Measurements from ENCODE around the gene TRAPPC2L.
"Not testable (repeated sequence)": the region's sequence is repeated elsewhere in the genome, so short reads cannot be mapped to it uniquely, and the experiment has no call there.

The TRAPPC2L gene

DNA sequence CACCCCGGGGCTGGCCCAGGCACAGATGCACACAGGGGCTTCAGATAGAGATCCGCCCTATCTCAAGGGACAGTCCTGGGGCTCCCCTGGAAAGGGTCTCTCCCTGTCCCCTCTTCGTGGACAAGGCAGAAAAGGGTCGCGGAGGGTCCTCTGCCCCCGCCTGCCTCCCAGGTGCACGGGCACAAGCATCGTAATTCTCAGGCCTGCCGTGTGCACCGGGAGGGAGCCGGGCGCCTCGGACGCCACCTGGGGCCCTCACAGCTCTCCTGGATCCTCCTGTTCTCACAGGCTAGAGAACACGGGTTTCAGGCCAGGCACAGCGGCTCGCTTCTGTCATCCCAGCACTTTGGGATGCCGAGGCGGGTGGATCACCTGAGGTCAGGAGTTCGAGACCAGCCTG is 21.4 kb downstream of the TRAPPC2L start:
- DNase-seq (ENCODE audit: low spot score) = no peak

DNA sequence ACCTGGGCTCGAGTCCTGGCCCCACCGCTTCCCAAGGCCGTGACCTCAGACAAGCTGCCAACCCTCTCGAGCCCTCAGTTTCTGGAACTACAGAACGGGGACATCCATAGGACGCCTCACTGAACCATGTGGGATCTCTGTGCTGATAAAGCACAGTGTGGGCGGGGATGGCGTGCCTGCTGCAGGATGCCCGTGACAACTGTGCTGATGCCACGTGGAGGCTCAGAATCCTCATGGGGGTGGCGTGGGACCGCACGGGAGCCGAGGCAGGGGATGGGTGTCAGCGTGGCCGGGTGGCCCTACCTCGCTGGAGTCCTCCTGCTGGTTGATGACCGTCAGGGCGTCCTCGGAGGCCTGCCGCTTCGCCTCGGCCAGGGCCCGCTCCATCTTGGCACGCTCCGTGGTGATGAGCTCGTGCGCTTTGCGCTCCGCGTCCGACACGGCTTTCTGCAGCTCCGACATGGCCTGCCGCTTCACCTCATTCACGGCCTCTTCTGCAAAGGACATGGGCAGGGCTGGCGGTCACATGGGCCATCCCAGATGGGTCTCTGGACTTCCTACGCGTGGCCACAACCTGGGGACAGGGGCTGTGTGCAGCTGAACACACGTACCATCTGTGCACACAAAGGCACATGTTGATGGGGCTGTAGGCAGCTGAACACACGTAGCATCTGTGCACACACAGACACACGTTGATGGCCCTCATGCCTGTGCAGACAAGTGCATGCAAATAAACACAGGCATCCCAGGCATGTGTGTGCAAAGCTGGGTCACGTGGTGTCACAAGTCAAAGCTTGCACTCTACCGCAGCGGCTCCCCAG is 22.2 kb downstream of the TRAPPC2L start:
- DNase-seq (ENCODE audit: low spot score) = no peak

DNA sequence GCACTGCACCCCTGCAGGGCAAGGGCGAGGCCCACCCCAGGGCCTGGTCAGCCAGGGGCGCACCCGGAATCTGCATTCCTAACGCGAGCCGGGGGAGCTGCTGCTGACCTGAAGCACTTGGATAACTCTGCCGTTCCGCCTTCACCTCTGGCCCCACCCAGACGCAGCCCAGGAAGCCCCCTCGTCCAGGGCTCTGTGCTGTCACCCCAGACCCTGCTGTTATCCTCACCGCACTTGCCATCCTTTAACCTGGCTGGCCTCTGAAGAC is 22.8 kb downstream of the TRAPPC2L start:
- no peak for DNase-seq (ENCODE audit: low spot score)

DNA sequence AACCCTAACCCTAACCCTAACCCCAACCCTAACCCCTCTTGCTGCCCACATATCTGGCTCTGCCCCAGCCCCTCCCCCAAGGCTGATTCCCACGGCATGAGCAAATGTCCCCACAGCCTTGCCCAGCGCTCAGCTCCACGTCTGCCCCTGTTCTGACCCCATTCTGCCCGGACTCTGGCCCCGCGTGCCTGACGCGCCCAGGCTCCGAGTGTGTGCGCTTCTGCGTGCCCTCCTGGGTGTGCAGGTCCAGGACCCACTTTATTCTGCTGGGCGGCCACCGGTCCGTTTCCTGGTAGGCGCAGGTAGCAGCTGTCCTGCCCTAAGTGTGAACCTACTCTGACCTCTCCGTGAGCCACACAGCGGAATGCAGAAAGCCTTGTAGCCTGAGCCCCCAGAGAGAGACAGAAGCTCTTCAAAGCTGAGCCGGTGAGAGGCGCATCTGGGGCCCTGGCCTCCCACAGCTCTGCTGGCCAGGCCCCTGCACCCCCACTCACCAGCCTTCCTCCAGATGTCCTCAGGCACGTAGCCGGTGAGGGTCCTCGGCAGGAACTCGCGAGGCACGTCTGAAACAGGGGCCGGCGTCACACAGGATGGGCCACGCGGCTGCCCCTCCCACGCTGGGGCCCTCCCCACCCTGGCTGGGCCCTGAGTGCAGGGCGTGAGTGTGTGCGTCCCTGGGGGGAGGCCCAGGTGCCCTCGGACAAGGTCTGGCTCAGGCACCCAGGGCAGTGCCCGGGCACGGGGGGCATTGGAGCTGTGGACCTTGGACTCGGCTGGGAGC is 23.5 kb downstream of the TRAPPC2L start:
- DNase-seq (ENCODE audit: low spot score) = no peak

DNA sequence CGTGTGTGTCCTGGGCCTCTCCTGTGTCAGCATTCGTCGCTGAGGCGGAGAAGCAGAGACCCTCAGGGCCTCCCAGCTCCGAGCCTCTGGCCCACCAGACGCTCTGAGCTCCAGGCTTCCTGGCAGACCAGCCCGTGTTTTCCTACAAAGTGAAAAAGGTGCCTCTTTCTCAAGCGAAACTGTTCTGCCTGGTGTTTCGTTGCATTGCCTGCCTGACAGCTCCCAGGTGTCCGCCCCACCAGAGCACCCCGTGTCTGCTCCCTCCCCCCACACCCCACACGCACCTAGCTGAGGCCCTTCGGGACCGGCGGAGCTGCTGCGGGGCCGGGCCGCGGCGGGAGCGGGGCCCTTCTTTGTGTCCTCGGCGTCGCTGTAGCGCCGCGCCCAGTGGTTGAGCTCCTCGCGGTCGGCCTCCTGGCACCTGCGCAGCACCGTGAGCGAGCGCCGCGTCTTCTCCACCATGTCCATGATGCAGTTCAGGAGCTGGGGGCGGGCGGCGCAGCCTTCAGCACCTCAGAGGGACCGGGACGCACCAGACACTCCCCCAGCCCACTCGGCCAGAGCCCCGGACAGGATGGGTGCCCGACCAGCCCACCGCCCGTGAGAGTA is 24.2 kb downstream of the TRAPPC2L start:
- DNase-seq (ENCODE audit: low spot score) = no peak

DNA sequence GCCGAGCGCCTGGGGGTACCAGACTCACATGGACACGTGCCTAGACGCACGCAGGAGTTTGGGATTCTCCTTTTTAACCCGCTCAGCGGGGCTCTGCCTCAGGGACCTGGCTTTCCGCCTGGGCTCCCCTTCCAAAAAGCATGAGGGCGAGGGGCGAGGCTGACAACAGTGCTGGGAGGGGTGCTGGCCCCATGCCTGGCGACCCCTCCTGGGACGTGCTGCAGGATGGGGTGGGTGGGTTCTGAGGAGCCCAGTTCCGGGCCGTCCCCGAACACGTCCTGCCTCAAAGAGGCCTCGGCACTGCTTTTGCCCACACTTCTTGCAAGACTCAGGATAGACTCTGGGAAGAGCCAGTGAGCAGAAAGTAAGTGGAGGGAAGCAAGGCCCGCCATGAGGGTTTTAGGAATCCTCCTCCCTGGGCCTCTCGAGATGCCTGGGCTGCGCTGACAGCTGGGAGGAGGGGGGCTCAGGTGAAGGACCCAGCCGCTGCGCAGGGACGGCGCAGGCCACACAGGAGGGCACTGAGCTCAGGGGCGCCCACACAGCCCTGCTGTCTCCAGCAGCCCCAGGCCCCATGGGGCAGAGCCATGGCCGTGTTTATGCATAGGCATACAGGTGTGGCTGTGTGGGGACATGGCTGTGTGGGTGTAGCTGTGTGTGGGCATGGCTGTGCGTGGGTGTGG is 24.9 kb downstream of the TRAPPC2L start:
- no peak for DNase-seq (ENCODE audit: low spot score)

DNA sequence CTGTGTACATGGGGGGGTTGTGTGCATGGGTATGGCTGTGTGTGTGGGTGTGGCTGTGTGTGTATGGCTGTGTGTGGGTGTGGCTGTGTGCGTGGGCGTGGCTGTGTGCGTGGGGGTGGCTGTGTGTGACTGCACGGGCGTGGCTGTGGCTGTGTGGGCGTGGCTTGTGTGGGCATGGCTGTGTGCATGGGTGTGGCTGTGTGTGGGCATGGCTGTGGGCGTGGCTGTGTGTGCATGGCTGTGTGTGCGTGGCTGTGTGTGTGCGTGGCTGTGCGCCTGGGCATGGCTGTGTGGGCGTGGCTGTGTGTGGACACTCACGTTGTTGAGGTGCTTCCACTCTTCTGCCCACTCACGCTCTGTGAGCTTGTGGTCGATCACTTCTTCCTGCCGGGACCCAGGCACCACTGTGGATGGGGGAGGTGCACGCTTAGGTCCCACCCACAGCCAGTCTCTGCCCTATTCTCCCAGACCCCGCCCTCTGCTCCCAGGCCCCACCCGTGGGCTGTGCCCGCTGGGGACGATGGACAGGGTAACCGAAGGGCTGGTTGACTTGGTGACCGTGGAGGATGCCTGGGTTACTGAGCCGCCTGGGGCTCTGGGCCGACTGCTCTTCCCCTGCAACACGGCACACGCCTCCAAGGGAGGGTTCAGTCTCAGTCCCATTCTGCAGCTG is 25.6 kb downstream of the TRAPPC2L start:
- DNase-seq (ENCODE audit: low spot score) = no peak

DNA sequence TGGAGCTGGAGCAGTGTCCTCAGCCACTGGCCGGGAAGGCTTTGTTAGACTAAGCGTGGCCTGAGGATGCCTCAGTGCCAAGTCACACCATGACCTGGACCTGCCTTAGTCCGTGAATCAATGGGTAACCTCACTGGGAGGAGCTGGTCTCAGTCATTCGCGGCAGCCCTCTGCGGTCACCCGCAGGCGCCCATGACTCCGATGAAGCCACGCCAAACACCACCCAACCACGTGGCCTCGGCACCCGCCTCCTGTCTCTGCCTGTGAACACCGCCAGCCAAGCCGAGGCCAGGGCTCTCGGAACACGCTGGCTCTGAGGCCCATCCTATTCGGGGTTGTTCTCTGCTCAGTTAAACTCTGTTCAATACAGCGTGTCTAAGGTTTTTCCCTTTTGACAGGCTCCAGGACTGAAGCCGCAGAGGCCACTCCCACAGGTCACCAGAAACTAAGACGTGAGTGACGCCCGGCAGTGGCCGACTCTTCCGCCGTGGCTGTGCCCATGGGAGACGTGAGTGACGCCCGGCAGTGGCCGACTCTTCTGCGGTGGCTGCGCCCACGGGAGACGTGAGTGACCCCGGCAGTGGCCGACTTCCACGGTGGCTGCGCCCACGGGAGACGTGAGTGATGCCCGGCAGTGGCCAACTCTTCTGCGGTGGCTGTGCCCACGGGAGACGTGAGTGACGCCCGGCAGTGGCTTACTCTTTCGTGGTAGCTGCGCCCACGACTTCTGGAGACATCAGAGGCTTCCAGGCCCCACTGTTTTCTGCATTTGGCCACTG is 26.4 kb downstream of the TRAPPC2L start:
- no peak for DNase-seq (ENCODE audit: low spot score)

DNA sequence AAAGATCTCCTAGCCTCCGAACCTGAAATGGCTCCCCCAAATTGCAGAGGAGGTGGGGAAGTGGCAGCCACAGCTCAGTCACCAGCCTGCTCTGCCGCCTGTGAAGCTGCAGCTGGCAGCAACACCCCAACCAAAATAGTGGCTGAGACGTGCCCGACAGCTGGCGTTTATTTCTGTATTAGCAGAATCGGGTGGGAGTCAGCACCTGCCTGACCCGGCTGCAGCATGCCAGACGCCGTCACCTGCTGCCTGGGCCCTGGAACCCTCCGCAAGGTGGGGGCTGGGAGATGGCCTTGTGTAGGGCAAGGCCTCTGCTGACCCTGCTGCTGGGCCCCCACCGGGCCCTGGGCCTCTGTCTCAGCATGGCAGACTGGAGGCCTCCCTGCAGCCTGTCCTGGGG is 27.0 kb downstream of the TRAPPC2L start:
- DNase-seq (ENCODE audit: low spot score) = no peak

DNA sequence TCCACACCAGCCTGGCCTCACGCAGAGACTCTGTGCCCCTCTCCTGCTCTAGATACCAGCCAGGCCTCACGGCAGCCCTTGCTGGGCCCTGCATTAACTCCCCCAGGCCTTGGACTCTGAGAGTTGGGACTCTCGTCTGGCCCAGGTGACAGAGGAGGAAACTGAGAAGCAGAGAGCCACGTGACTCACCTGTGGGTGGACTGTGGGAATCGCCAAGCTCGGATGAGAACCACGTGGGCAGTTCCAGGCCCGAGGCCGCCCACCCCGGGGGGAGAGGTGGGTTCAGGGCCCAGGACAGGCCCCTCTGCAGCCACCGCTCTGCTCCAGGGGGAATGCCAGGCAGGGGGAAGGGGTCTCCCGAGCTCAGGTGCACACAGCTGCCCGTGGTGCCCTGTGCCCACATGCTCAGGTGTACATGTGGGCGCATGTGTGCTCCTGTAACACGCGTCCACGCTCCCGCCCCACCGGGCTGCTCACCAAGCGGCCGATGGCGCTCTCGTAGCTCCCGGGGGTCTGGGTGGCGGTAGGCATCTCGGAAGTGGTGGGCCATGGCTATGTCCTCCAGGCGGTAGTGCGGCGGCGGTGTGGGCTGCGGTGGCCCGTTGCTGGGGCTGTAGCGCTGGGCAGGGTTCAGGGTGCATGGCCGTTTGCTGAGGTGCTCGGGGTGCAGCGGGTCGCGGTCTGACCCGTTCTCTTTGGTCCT is 27.8 kb downstream of the TRAPPC2L start:
- no peak for DNase-seq (ENCODE audit: low spot score)

DNA sequence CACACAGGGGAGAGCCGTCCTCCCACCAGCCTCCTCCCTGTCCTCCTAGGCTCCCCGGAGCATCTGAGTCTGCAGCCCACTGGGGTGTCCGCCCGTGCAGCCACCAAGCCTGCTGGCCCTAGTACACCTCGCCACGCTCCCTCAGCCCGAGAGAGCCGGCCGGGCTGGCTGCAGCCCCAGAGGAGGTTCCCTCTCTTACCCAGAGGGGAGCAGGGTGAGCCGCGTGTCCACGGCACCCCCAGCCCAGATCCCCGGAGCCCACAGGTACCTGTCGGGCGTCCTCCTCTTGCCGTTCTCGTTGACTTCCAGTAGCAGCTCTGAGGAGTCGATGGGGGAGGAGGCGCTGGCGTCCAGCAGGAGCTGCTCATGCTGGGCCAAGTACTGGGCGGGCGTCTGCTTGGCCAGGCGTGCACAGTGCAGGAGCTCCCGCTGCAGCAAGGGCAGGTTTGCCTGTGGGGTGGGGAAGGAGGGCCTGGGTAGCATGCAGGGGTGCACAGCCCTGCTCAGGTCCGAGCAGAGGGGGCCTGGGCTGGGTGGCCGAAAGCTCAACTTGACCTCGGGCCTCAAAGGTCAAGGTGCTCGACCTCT is 28.9 kb downstream of the TRAPPC2L start:
- DNase-seq (ENCODE audit: low spot score) = no peak

DNA sequence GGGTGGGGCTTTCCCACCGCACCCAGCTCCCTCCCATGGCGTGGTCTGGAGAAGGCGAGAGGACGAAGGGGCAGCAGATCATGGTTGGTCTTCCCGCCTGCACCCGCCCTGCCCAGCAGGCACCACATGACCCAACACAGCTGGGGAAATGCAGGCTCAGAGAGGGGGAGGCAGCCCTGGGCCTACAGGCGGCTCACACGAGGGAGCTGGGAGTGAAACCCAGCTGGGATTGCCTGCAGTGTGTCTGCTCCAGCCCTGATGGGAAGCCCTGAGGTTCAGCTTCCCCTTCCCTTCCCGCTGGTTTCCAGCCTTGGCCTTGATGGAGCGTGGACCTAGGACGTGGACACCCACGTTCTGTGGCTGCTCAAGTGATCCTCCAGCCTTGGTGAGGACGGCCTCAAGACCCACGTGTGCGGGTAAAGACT is 29.5 kb downstream of the TRAPPC2L start:
- DNase-seq (ENCODE audit: low spot score) = no peak

DNA sequence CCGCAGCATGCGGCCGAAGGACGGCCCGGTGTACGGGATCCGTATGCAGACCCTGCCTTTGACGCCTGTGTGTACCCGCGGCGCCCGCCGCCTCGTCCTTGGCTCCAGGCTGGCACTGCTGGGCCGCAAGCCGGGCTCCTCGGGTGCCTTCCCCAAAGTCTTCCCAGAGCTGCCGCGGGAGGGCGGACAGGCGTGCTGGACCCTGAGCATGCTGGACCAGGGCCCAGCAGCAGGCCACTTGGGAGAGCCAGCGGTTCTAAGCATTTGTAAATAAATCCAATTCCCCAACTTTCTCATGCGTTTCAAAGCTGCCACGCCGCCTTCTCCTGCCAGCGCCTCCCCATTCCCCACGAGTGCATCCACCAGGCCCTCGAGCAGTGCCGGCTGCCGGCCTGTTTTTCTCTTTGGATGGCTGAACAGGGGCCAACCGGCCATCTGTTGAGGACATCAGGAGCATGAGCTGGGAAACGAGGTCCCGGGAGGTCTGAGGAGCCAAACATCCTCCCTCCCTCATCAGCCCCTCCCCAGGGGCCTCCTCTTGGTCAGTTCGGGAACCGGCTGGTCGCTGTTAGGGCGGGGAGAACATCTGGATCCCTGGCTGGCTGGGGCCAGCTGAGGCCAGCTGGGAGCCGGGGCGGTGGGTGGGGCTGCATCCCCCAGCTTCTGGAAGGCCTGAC is 30.1 kb downstream of the TRAPPC2L start:
- DNase-seq (ENCODE audit: low spot score) = peak; percentile 45

DNA sequence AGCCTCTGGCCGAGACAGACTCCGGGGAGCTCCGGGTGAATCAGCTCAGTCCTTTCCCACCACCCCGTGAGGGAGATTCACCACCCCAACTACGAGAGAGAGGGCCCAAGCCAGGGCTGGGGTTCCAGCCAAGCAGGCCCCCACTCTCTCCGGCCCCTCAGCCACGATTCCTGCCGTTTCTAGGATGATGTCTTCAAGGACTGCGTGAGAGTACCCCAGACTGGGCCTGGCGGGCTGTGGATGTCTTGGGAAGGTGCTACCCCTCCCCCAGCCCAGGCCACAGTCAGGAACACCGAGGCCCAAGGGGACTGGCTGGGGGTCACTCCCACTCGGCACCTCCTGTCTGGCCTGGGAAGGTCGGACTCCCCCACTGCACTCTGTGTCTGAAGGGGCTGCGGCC is 31.1 kb downstream of the TRAPPC2L start:
- no peak for DNase-seq (ENCODE audit: low spot score)

DNA sequence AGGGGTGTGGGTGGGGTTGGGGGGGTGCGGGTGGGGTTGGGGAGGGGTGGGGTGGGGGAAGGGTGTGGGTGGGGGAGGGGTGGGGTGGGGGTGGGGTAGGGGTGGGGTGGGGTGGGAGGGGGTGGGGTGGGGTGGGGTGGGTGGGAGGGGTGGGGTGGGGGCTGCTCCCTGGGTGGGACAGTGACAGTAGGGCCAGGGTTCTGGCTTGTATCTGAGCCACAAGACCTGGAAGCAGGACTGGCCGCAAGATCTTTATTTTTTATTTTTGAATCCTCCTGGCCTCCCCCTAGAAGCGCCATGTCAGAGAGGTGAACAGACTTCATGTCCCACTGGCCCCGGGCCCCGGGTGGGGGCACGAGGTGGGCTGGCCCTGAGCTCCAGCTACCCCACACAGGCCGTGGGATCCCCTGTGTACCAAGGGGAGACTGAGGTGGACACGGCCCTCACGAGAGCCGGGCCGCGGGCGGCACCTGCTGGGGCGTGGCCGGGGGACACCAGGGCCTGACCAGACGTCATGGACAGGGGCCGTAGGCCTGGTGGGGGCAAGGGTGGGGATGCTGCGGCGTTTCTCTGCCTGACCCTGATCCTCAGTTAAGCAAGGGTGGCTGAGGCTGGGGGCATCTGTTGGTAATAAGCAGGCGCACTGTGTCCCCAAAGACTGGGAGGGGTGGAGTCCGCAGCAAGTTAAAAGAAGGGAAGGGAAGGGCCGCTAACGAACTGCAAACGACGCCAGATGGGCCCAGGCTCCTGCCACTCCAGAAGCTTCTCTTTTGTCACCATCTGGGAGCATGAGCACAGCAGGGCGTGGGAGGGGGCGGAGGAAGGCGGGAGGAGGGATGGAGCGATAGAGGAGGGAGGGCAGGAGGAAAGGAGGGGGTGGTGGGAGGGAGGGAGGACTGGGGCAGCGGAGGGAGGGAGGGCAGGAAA is 31.8 kb downstream of the TRAPPC2L start:
- DNase-seq (ENCODE audit: low spot score) = no peak

DNA sequence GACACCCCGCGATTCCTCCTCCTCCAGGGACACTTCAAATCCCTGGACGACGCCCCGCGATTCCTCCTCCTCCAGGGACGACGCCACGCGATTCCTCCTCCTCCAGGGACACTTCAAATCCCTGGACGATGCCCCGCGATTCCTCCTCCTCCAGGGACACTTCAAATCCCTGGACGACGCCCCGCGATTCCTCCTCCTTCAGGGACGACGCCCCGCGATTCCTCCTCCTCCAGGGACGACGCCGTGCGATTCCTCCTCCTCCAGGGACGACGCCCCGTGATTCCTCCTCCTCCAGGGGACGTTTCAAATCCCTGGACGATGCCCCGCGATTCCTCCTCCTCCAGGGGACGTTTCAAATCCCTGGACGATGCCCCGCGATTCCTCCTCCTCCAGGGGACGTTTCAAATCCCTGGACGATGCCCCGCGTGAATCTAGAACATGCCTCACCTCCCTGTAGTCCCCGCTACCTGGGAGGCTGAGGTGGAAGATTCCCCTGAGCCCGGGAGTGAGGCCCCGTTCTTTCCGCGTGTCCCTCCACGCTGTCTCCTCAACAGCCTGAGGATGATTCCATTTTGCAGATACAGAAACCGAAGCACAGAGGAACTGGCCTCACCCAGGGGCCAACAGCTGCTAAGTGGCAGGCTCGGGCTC is 32.9 kb downstream of the TRAPPC2L start:
- not testable (repeated sequence) for DNase-seq (ENCODE audit: low spot score)

DNA sequence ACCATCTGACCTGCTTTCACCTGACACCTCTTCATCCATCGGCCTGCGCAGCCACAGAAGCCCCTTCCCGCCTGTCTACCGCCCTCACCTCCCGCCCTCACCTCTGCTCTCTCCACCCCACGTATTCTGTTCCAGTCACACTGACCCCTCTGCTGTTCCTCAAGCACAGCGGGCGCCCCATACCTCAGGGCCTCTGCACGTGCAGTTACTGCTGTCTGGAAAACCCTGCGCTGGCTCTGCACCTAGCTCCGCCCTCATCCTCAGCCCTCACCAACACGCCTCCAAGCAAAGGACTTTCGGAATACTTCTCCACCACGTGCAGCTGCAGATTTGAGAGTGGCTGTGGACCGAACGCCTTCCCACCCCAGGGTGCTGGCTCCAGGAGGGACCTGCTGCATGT is 34.2 kb downstream of the TRAPPC2L start:
- no peak for DNase-seq (ENCODE audit: low spot score)

DNA sequence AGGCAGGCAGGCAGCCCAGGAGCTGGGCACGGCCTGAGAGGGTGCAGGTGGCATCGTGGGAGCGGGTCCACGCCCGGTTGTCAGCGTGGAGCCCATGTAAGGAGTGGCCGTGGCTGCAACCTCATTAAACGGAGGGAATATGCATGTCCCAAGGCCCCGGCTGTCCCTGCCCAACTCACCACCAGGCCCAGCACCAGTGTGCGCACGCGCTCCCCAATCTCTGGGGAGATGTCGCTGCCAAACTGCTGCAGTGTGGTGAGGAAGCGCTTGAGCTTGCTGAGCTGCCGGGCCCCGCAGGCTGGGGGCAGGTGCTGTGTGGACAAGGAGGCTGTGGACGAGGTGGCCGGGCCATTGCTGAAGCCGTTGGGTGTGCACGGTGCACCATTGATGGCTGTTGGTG is 35.1 kb downstream of the TRAPPC2L start:
- no peak for DNase-seq (ENCODE audit: low spot score)

Measured in hepatic stellate cell (primary cell).